ENCODE measurements around the gene AHRR. TPM values are rescaled to one million over a fixed set of nuclear protein-coding genes. Genes with fewer than 3 reads are reported as not detected.
A peak's percentile ranks its signal among the peaks of the same experiment; 100 is the strongest.
"Not testable (repeated sequence)": the region's sequence is repeated elsewhere in the genome, so short reads cannot be mapped to it uniquely, and the experiment has no call there.

Gene AHRR
- total RNA-seq, 1 donor from 2014 or later: 54.9 TPM

DNA sequence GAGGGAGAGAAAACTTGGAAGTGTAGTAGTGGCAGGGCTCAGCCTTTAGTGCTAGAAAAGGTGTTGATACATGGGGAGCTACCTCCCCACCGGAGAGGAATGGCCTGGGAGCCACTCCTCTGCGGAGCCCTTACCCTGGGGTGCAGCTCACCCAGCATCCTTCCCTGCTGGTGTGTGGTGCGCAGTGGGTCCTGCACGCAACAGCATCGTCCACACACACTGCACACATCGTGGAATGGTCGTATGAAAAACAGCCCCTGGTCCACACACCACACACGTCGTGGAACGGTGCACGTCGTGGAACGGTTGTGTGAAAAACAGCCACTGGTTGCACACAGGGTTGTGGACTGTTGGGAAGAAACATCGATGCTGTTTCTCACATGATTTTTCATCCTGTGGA is 16.1 kb upstream of the AHRR start:
- no peaks in the 10 kb centered on the region for H3K9me3 Mint-ChIP-seq (ENCODE audit: unreplicated experiment)
- TF ChIP-seq, protein P1, sequence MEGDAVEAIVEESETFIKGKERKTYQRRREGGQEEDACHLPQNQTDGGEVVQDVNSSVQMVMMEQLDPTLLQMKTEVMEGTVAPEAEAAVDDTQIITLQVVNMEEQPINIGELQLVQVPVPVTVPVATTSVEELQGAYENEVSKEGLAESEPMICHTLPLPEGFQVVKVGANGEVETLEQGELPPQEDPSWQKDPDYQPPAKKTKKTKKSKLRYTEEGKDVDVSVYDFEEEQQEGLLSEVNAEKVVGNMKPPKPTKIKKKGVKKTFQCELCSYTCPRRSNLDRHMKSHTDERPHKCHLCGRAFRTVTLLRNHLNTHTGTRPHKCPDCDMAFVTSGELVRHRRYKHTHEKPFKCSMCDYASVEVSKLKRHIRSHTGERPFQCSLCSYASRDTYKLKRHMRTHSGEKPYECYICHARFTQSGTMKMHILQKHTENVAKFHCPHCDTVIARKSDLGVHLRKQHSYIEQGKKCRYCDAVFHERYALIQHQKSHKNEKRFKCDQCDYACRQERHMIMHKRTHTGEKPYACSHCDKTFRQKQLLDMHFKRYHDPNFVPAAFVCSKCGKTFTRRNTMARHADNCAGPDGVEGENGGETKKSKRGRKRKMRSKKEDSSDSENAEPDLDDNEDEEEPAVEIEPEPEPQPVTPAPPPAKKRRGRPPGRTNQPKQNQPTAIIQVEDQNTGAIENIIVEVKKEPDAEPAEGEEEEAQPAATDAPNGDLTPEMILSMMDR (IDR thresholded peaks at IDR 0.05): no peak
- H3K27me3 Mint-ChIP-seq (ENCODE audit: unreplicated experiment): no peaks in the 10 kb centered on the region
- H3K4me3 Mint-ChIP-seq (ENCODE audit: unreplicated experiment): no peak overlapping the region
- no peak overlapping the region for H3K27ac Mint-ChIP-seq (ENCODE audit: unreplicated experiment)
- peaks cover 13% of the 10 kb centered on the region for H3K36me3 Mint-ChIP-seq (ENCODE audit: unreplicated experiment)
- H3K4me1 Mint-ChIP-seq (ENCODE audit: unreplicated experiment): peaks cover 11% of the 10 kb centered on the region
- no peak for DNase-seq (ENCODE audit: extremely low spot score, unreplicated experiment)

- Mint-ChIP-seq H3K4me3 (ENCODE audit: unreplicated experiment) (no peak overlapping the region), H3K4me1 (ENCODE audit: unreplicated experiment) (peaks cover 12% of the 10 kb centered on the region), H3K9me3 (ENCODE audit: unreplicated experiment) (no peaks in the 10 kb centered on the region), H3K27ac (ENCODE audit: unreplicated experiment) (no peak overlapping the region), H3K36me3 (ENCODE audit: unreplicated experiment) (peaks cover 11% of the 10 kb centered on the region), H3K27me3 (ENCODE audit: unreplicated experiment) (no peaks in the 10 kb centered on the region)
- no peak for DNase-seq (ENCODE audit: extremely low spot score, unreplicated experiment)
- TF ChIP-seq, protein P1 (IDR thresholded peaks at IDR 0.05): no peak
These were observed 15.3 kb upstream of the AHRR start for GRCh38 chr5:306011-306805.

GRCh38 chr5:307306-307705 is 14.2 kb upstream of the AHRR start:
- no peaks in the 10 kb centered on the region for H3K27me3 Mint-ChIP-seq (ENCODE audit: unreplicated experiment)
- no peak for DNase-seq (ENCODE audit: extremely low spot score, unreplicated experiment)
- peaks cover 11% of the 10 kb centered on the region for H3K36me3 Mint-ChIP-seq (ENCODE audit: unreplicated experiment)
- H3K9me3 Mint-ChIP-seq (ENCODE audit: unreplicated experiment): no peaks in the 10 kb centered on the region
- no peak overlapping the region for H3K27ac Mint-ChIP-seq (ENCODE audit: unreplicated experiment)
- H3K4me1 Mint-ChIP-seq (ENCODE audit: unreplicated experiment): peaks cover 12% of the 10 kb centered on the region
- no peak overlapping the region for H3K4me3 Mint-ChIP-seq (ENCODE audit: unreplicated experiment)
- TF ChIP-seq, protein P1 (IDR thresholded peaks at IDR 0.05): no peak

- Mint-ChIP-seq H3K36me3 (ENCODE audit: unreplicated experiment) (peaks cover 11% of the 10 kb centered on the region), H3K9me3 (ENCODE audit: unreplicated experiment) (no peaks in the 10 kb centered on the region), H3K4me3 (ENCODE audit: unreplicated experiment) (no peak overlapping the region), H3K27ac (ENCODE audit: unreplicated experiment) (peak overlapping the region; percentile 18), H3K4me1 (ENCODE audit: unreplicated experiment) (peaks cover 17% of the 10 kb centered on the region), H3K27me3 (ENCODE audit: unreplicated experiment) (no peaks in the 10 kb centered on the region)
- DNase-seq (ENCODE audit: extremely low spot score, unreplicated experiment): no peak
- TF ChIP-seq, protein P1 (IDR thresholded peaks at IDR 0.05): no peak
These were observed 13.5 kb upstream of the AHRR start for GRCh38 chr5:307794-308579.

- Mint-ChIP-seq H3K4me3 (ENCODE audit: unreplicated experiment) (no peak overlapping the region), H3K36me3 (ENCODE audit: unreplicated experiment) (peaks cover 11% of the 10 kb centered on the region), H3K27me3 (ENCODE audit: unreplicated experiment) (no peaks in the 10 kb centered on the region), H3K27ac (ENCODE audit: unreplicated experiment) (peak overlapping the region; percentile 18), H3K4me1 (ENCODE audit: unreplicated experiment) (peaks cover 11% of the 10 kb centered on the region), H3K9me3 (ENCODE audit: unreplicated experiment) (no peaks in the 10 kb centered on the region)
- TF ChIP-seq, protein P1 (IDR thresholded peaks at IDR 0.05): no peak
- DNase-seq (ENCODE audit: extremely low spot score, unreplicated experiment): no peak
These were observed 12.7 kb upstream of the AHRR start for GRCh38 chr5:308672-309271.

GRCh38 chr5:309831-310230 is 11.7 kb upstream of the AHRR start:
- not testable (repeated sequence) for H3K27me3 Mint-ChIP-seq (ENCODE audit: unreplicated experiment); H3K9me3 Mint-ChIP-seq (ENCODE audit: unreplicated experiment); H3K27ac Mint-ChIP-seq (ENCODE audit: unreplicated experiment); H3K4me3 Mint-ChIP-seq (ENCODE audit: unreplicated experiment)
- DNase-seq (ENCODE audit: extremely low spot score, unreplicated experiment): peak; percentile 56
- Mint-ChIP-seq H3K4me1 (ENCODE audit: unreplicated experiment) (peaks cover 11% of the 10 kb centered on the region), H3K36me3 (ENCODE audit: unreplicated experiment) (peaks cover 15% of the 10 kb centered on the region)

Measured in osteocyte (in vitro differentiated cells).